MM.1S (cell line): ENCODE data around the gene DNAH6.

Source experiments
- CTCF ChIP-seq: fragments of 300-600 bp; sonication (generic); IDR thresholded peaks from 2 replicates; pipeline ENCODE4 v1.5.1; 2016; ENCODE audit warnings: antibody characterized with exemption, low read length, mixed read lengths
- EZH2 ChIP-seq: fragments of 300-600 bp; sonication (generic); optimal IDR thresholded peaks from 2 replicates; pipeline ENCODE3; 2017; ENCODE audit warnings: low read depth, mild to moderate bottlenecking, antibody characterized with exemption, low read length, mixed read lengths
- EZH2phosphoT487 ChIP-seq: fragments of 300-600 bp; sonication (generic); IDR thresholded peaks from 2 replicates; pipeline ENCODE4 v1.6.1; 2018; ENCODE audit warnings: antibody characterized with exemption, low read length

DNA sequence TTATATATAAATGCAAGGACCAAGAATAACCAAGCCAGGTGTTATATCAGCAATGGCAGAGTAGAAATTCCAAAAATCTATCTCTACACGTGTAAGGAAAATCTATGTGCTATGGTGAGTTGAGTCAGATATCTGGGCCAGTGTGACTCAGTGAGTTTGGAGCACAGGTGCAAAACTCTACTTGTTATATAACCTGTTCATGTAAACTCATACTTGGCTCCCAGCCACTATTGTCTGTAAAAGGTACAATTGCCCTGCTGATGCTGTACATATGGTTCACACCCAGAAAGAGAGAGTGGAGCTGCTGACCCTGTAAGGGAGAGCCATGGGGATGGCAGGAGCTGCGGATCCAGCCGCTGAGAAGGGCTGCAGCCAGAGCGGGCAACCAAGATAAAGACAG, 252.5 kb downstream of the DNAH6 start:
- TF ChIP-seq CTCF (no peak), EZH2phosphoT487 (no peak), EZH2 (no peak)
